Nephron progenitor cell (in vitro differentiated cells): Measurements from ENCODE around the gene DHX38.
"Not testable (repeated sequence)": the region's sequence is repeated elsewhere in the genome, so short reads cannot be mapped to it uniquely, and the experiment has no call there.

Experiments
- DNase-seq: peaks from one replicate; pipeline ENCODE4 v3.0.0; 2021
- H3K27ac Mint-ChIP-seq: 2 replicates; pipeline ENCODE4 v1.8.0; 2021; ENCODE audit warnings: mild to moderate bottlenecking, moderate library complexity, mixed read lengths
- H3K27me3 Mint-ChIP-seq: 2 replicates; pipeline ENCODE4 v1.8.0; 2021; ENCODE audit warnings: mild to moderate bottlenecking, low read depth, mixed read lengths; ENCODE audit not compliant: poor library complexity
- H3K36me3 Mint-ChIP-seq: 2 replicates; pipeline ENCODE4 v1.8.0; 2021; ENCODE audit warnings: low read depth, mixed read lengths
- H3K4me1 Mint-ChIP-seq: 2 replicates; pipeline ENCODE4 v1.8.0; 2021; ENCODE audit warnings: mixed read lengths
- H3K4me3 Mint-ChIP-seq: 2 replicates; pipeline ENCODE4 v1.8.0; 2021; ENCODE audit warnings: mild to moderate bottlenecking, moderate library complexity, mixed read lengths
- H3K9me3 Mint-ChIP-seq: 2 replicates; pipeline ENCODE4 v1.8.0; 2021; ENCODE audit warnings: mild to moderate bottlenecking, moderate library complexity, mixed read lengths
- CTCF ChIP-seq: fragments of 200-600 bp; sonication (generic); IDR thresholded peaks from 2 replicates; pipeline ENCODE4 v1.5.0; 2021; ENCODE audit warnings: antibody characterized with exemption

DHX38 gene

GRCh38 chr16:72051818-72052217, 41.8 kb upstream of the DHX38 start:
- Mint-ChIP-seq H3K4me1 (peaks cover 19% of the 10 kb centered on the region), H3K27me3 (peaks cover 51% of the 10 kb centered on the region), H3K36me3 (no peaks in the 10 kb centered on the region), H3K9me3 (peaks cover 17% of the 10 kb centered on the region), H3K4me3 (no peak overlapping the region), H3K27ac (no peak overlapping the region)
- DNase-seq, result no peak
- TF ChIP-seq CTCF, result no peak

- H3K36me3 Mint-ChIP-seq, H3K9me3 Mint-ChIP-seq, DNase-seq, H3K4me3 Mint-ChIP-seq: not testable (repeated sequence)
- peaks cover 46% of the 10 kb centered on the region for H3K27me3 Mint-ChIP-seq
- H3K4me1 Mint-ChIP-seq, result peaks cover 27% of the 10 kb centered on the region
- H3K27ac Mint-ChIP-seq, result peak within 1 kb of the TSS; percentile 8
Observed at GRCh38 chr16:72054254-72054847, 39.3 kb upstream of the DHX38 start, which contains the start of gene HP. HP (plus strand) TSS chr16:72054505; CDS start chr16:72054653, 148 bp downstream.

GRCh38 chr16:72055911-72056310, 37.7 kb upstream of the DHX38 start:
- no peak for TF ChIP-seq CTCF
- Mint-ChIP-seq H3K4me1 (peaks cover 27% of the 10 kb centered on the region), H3K4me3 (peak overlapping the region; percentile 69), H3K27ac (no peak overlapping the region), H3K27me3 (peaks cover 36% of the 10 kb centered on the region), H3K36me3 (no peaks in the 10 kb centered on the region), H3K9me3 (no peaks in the 10 kb centered on the region)
- no peak for DNase-seq

- DNase-seq, H3K4me3 Mint-ChIP-seq, H3K9me3 Mint-ChIP-seq, H3K36me3 Mint-ChIP-seq, H3K27ac Mint-ChIP-seq: not testable (repeated sequence)
- Mint-ChIP-seq H3K27me3 (peaks cover 37% of the 10 kb centered on the region), H3K4me1 (peaks cover 34% of the 10 kb centered on the region)
Observed at GRCh38 chr16:72057313-72057712, 36.3 kb upstream of the DHX38 start.

- not testable (repeated sequence) for DNase-seq, H3K27ac Mint-ChIP-seq, H3K9me3 Mint-ChIP-seq, H3K36me3 Mint-ChIP-seq
- H3K27me3 Mint-ChIP-seq, result peaks cover 30% of the 10 kb centered on the region
- H3K4me3 Mint-ChIP-seq, result peak overlapping the region; percentile 9
- peaks cover 36% of the 10 kb centered on the region for H3K4me1 Mint-ChIP-seq
Observed at GRCh38 chr16:72059060-72059459, 34.6 kb upstream of the DHX38 start.

- no peak for DNase-seq
- H3K4me1 Mint-ChIP-seq, result peaks cover 30% of the 10 kb centered on the region
- no peak overlapping the region for H3K27ac Mint-ChIP-seq
- no peaks in the 10 kb centered on the region for H3K36me3 Mint-ChIP-seq
- peaks cover 30% of the 10 kb centered on the region for H3K27me3 Mint-ChIP-seq
- H3K9me3 Mint-ChIP-seq, result peaks cover 5% of the 10 kb centered on the region
- H3K4me3 Mint-ChIP-seq, result no peak overlapping the region
- TF ChIP-seq CTCF, result no peak
Observed at GRCh38 chr16:72060405-72060804, 33.2 kb upstream of the DHX38 start.

GRCh38 chr16:72061564-72061963, 32.1 kb upstream of the DHX38 start:
- H3K4me3 Mint-ChIP-seq, result no peak overlapping the region
- H3K36me3 Mint-ChIP-seq, result no peaks in the 10 kb centered on the region
- H3K9me3 Mint-ChIP-seq, result peaks cover 5% of the 10 kb centered on the region
- no peak overlapping the region for H3K27ac Mint-ChIP-seq
- H3K27me3 Mint-ChIP-seq, result peaks cover 32% of the 10 kb centered on the region
- no peak for TF ChIP-seq CTCF
- H3K4me1 Mint-ChIP-seq, result peaks cover 25% of the 10 kb centered on the region
- DNase-seq, result no peak
